Coronary artery (tissue), 2 donors: Measurements from ENCODE around the gene TAC4.
A peak's percentile ranks its signal among the peaks of the same experiment; 100 is the strongest.

Experiments
- DNase-seq: peaks from one replicate; pipeline ENCODE4 v3.0.0-alpha.2; 2017; ENCODE audit warnings: low spot score
- H3K27ac ChIP-seq, 2 donors: fragments of 200-600 bp; sonication (generic); one replicate each; pipeline ENCODE4 v1.5.1; 2016 to 2019
- H3K4me3 ChIP-seq: fragments of 200-600 bp; sonication (generic); 2 replicates; pipeline ENCODE4 v1.5.1; 2016; ENCODE audit warnings: mild to moderate bottlenecking, moderate library complexity
- TF ChIP-seq, protein P1 (sequence below): fragments of 200-600 bp; sonication (generic); IDR thresholded peaks from one replicate; pipeline ENCODE4 v1.5.1; 2019; ENCODE audit warnings: antibody characterized with exemption

TAC4 gene

DNA sequence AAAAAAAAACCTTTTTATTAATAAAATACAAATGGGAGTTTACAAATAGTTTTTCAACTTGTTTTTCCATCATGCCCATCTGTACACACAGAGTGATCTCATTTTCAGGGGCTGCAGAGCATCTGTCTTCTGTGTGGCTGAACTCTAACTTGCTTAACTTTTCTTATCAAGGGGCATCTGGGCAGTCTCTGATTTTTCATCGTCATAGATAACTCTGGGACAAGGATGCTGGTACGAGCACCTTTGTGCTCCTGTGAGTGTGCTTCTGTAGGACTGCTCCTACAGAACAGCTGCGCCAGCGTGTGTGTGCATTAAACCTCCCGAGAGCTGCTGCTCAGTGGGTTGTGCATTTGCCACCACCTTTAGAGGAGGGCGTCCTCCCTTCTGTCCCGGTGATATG, 34.6 kb upstream of the TAC4 start:
- no peak for DNase-seq
- TF ChIP-seq, protein P1, sequence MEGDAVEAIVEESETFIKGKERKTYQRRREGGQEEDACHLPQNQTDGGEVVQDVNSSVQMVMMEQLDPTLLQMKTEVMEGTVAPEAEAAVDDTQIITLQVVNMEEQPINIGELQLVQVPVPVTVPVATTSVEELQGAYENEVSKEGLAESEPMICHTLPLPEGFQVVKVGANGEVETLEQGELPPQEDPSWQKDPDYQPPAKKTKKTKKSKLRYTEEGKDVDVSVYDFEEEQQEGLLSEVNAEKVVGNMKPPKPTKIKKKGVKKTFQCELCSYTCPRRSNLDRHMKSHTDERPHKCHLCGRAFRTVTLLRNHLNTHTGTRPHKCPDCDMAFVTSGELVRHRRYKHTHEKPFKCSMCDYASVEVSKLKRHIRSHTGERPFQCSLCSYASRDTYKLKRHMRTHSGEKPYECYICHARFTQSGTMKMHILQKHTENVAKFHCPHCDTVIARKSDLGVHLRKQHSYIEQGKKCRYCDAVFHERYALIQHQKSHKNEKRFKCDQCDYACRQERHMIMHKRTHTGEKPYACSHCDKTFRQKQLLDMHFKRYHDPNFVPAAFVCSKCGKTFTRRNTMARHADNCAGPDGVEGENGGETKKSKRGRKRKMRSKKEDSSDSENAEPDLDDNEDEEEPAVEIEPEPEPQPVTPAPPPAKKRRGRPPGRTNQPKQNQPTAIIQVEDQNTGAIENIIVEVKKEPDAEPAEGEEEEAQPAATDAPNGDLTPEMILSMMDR, result no peak
- Histone ChIP-seq H3K27ac (no peak overlapping the region), H3K4me3 (no peak overlapping the region)

DNA sequence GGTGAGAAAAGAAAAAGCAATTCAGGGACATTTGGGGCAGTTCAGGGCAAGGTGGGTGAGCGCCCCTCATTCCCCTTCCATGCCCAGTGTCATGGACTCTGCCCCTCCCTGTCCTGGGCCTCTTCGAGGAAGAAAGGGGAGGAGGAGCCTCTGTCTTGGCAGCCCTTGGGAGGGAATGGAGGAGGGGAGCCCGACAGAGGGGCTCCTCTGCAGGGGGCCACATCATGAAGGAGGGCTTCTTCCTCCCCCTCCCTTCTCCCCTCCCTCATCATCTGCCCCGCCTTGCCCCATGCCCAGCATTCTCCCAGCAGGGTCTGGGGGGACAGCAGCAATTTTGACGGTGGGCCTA, 33.2 kb upstream of the TAC4 start:
- H3K4me3 ChIP-seq, result no peak overlapping the region
- H3K27ac ChIP-seq, result no peak overlapping the region
- no peak for DNase-seq
- TF ChIP-seq, protein P1, result no peak

DNA sequence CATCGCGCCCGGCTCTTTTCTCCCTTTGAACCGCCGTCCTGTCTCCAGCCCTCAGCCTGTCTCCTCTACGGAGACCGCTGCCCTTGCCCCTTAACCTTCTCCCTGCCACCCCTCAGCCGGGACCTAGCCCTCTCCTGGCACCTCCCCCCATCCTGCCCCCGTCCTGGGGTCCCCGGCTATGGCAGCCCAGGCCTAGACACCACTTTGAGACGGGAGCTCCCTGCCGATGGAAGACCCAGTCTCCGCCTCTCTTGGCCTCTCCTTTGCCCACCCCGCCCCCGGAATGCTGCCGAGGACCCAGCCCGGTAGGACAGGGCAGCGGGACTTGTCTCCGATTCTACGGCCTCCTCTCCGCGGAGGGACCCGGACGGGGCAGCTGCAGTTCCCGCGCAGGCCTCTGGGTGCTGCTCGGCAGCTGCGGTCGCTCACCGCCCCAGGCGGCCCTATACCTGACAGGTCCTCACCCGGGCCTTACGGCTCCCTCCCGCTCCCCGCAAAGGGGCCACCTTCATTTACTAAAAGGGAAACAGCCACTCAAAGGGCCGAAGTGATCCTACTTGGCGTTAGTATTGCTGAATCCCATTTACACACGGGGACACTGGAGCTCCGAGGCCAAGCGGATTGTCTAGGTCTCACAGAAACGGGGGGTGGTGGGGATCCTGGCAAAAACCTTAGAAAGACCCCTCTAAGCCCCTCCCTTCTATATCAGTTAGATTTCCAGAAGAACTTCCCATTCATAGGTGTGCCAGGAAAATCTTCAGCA, 32.6 kb upstream of the TAC4 start:
- peak overlapping the region; percentile 43 for H3K4me3 ChIP-seq
- DNase-seq, result peak; percentile 76
- TF ChIP-seq, protein P1, result peak; percentile 97
- no peak overlapping the region for H3K27ac ChIP-seq

DNA sequence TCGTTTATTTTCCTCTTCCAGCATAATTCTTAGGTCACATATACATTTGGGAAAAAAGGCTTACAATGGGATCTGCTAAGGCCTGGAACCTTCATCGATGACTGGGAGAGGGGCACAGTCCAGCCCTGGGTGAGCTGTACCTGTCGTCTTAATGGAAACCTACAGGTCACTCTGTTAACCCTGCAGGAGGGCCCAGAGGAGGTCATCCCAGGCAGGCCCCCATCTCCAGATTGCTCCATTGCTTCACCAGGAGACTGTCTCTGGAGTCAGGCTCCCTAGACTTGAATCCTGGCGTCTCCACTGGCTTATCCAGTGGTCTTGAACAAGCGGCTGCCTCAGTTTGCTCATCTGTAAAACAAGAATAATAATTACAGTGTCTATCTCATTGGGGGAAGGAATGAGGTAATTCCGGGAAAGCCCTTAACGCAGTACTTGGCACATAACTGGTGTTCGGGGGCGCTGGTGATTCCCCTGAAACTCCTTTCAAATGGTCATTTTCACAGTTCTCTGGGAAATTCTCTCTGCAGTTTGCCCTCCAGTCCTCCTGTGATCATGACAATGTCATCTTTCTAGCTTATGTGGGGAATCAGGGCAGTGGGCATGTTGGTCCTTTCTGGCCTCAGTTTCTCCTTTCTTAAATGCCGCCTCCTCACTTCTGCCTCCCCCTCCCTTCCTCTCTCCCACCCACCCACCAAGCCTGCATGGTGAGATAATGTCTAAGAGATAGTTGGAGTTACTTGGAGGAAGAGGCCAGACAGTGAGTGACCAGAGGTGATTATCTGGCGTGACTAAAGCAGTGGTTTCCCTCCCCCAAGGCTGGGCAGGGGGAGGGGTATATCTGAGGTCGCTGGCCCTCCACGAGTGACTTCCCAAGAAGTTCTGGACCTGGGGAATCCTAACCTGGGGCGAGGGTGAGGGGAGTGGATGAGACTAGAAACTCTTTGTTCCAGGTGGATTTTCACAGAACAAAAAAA, 31.3 kb upstream of the TAC4 start:
- no peak for DNase-seq
- TF ChIP-seq, protein P1, result no peak
- Histone ChIP-seq H3K4me3 (no peak overlapping the region), H3K27ac (no peak overlapping the region)

DNA sequence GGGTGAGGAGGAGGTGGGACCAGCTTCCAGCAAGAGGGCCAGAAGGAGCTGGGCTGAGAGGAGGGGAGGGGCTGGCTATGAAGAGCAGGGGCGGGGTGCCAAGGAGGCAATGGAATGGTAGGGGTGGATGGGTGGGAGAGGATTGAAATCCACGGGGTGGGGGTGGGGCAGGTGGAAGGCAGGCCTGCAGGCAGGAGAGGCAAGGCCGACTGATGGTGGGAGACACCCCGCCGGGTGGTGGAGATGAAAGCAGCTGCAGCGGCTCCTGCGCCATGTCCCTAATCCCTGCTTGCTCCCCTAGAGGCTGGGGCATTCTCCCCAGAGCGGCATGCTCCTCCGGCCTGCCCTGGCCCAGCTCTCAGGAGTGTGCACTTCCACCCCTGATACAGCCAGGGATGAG, 27.8 kb upstream of the TAC4 start:
- Histone ChIP-seq H3K4me3 (no peak overlapping the region), H3K27ac (no peak overlapping the region)
- TF ChIP-seq, protein P1, result no peak
- DNase-seq, result no peak

DNA sequence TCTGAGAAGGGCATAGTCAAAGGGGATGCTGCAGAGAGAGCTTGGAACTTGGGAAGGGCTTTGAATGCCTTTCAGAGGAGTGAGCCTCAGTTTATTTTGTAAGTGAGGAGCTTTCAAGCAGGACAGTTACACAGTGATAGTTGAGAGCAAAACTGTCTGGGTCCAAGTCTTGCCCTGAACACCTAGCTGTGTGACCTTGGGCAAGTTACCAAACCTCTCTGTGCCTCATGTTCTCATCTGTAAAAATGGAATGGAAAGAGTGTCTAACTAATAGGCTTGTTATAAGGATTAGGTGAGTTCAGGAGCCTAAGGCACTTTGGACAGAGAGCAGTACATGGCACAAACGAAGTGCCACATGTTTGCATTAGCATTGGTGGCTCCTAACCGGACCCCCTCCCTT, 27.0 kb upstream of the TAC4 start:
- TF ChIP-seq, protein P1, result no peak
- no peak overlapping the region for H3K27ac ChIP-seq
- H3K4me3 ChIP-seq, result no peak overlapping the region
- DNase-seq, result no peak
